Measurements from ENCODE around the gene MZT2B.
"Not testable (repeated sequence)": the region's sequence is repeated elsewhere in the genome, so short reads cannot be mapped to it uniquely, and the experiment has no call there.

GRCh38 chr2:130219147-130219546 is 37.1 kb downstream of the MZT2B start:
- not testable (repeated sequence) for TF ChIP-seq CTCF (conservative IDR thresholded peaks at IDR 0.05; ENCODE audit: low read length); EZH2phosphoT487 (IDR thresholded peaks at IDR 0.05; ENCODE audit: borderline replicate concordance)
